Caco-2 (cell line): ENCODE results near the gene PTPRS. TPM values are rescaled to one million over a fixed set of nuclear protein-coding genes. Genes with fewer than 3 reads are reported as not detected.
A peak's percentile ranks its signal among the peaks of the same experiment; 100 is the strongest.

Experiments
- BruUV-seq: library from RNA; stranded (reverse); fragments of 400-500 nt; replicated peaks from 2 replicates; lab custom pipeline; 2021; lab: Mats Ljungman, UMichigan
- CTCF ChIA-PET: fragments of 300-600 bp; sonication (Branson Sonifier 250); formaldehyde crosslinking; loops from one replicate; lab custom pipeline; 2022; ENCODE audit warnings: antibody characterized with exemption; lab: Charles Lee
- POLR2A ChIA-PET: fragments of 300-600 bp; sonication (Branson Sonifier 250); formaldehyde crosslinking; loops from one replicate; lab custom pipeline; 2022; ENCODE audit warnings: antibody characterized with exemption; lab: Charles Lee
- DNase-seq, 2 experiments: peaks; one replicate each; pipeline versions ENCODE4 v3.0.0 to v3.0.0-alpha.2; 2020 to 2022
- H3K27me3 ChIP-seq: replicated peaks from 2 replicates; pipeline ENCODE4 v1.6.0; 2011; ENCODE audit warnings: low read length; ENCODE audit not compliant: control insufficient read depth, insufficient read depth
- H3K36me3 ChIP-seq: 2 replicates; pipeline ENCODE4 v1.5.1; 2011; ENCODE audit warnings: low read length; ENCODE audit not compliant: control insufficient read depth, insufficient read depth
- H3K4me1 ChIP-seq: fragments of 250-450 bp; sonication (Bioruptor Pico); 2 replicates; pipeline ENCODE4 v1.5.1; 2020; ENCODE audit warnings: mild to moderate bottlenecking
- H3K4me3 ChIP-seq: 2 replicates; pipeline ENCODE4 v1.5.1; 2011; ENCODE audit warnings: low read depth, mild to moderate bottlenecking, control low read depth, low read length
- H3K9me3 ChIP-seq: fragments of 250-450 bp; sonication (Bioruptor Pico); 2 replicates; pipeline ENCODE4 v1.5.1; 2020; ENCODE audit warnings: mild to moderate bottlenecking, moderate library complexity
- H3K27ac Mint-ChIP-seq: one replicate; pipeline ENCODE4 v1.8.0; 2022; ENCODE audit warnings: mixed read lengths; ENCODE audit not compliant: unreplicated experiment
- H3K27me3 Mint-ChIP-seq: one replicate; pipeline ENCODE4 v1.8.0; 2022; ENCODE audit warnings: mixed read lengths; ENCODE audit not compliant: insufficient read depth, unreplicated experiment
- H3K36me3 Mint-ChIP-seq: one replicate; pipeline ENCODE4 v1.8.0; 2022; ENCODE audit warnings: mild to moderate bottlenecking, mixed read lengths; ENCODE audit not compliant: insufficient read depth, unreplicated experiment
- H3K4me1 Mint-ChIP-seq: one replicate; pipeline ENCODE4 v1.8.0; 2022; ENCODE audit warnings: low read depth, mixed read lengths; ENCODE audit not compliant: unreplicated experiment
- H3K4me3 Mint-ChIP-seq: one replicate; pipeline ENCODE4 v1.8.0; 2022; ENCODE audit warnings: mild to moderate bottlenecking, moderate library complexity, mixed read lengths; ENCODE audit not compliant: unreplicated experiment
- H3K9me3 Mint-ChIP-seq: one replicate; pipeline ENCODE4 v1.8.0; 2022; ENCODE audit warnings: mixed read lengths; ENCODE audit not compliant: unreplicated experiment
- intact Hi-C: fragments of 100-400 bp; cut with micrococcal nuclease; formaldehyde crosslinking; loops from one replicate; pipeline ENCODE4 v1.10.0; 2022; ENCODE audit not compliant: unreplicated experiment
- total RNA-seq: library from RNA; stranded (reverse); gene quantifications from 2 replicates; pipeline ENCODE4 v1.2.3, GENCODE V29; 2022
- TF ChIP-seq, protein P1 (sequence below), 2 experiments: fragments of 200-600 bp in 1 of 2; IDR thresholded peaks; 1 replicate in 1 of 2; 2 replicates in 1 of 2; pipeline versions ENCODE4 v1.5.1 to v1.8.0; 2011 to 2022; ENCODE audit warnings: antibody characterized with exemption in 1 of 2, control low read depth in 1 of 2, inconsistent platforms in 1 of 2, low read depth in 1 of 2, low read length in 1 of 2, mild to moderate bottlenecking in 1 of 2, moderate library complexity in 1 of 2; ENCODE audit not compliant: insufficient read depth in 1 of 2, severe bottlenecking in 1 of 2, unreplicated experiment in 1 of 2

Gene PTPRS
- total RNA-seq, 1 experiment from 2014 or later, result 65.6 TPM

DNA sequence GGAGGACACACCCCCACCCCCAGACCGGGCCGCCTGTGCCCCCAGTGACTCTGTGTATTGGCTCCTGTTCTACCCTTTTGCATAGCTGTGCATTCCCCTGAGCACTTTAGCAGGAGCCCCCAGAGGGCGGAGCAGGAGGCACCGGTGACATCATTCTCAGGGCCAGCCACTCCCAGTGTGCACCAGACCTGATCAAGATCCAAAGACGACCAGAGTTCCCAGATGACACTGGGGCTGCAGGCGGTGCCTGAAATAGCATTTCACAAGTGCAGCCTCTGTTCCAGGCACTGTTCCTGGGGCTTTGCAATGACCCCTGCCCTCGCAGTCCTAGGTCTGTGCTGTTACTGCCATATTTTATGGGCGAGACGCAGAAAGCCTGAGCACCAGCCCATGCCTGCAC is 14.5 kb upstream of the PTPRS start:
- no TSS peak for BruUV-seq
- H3K4me3 Mint-ChIP-seq, result no peak overlapping the region
- CTCF ChIA-PET, result no interaction called here
- no peak for DNase-seq
- no peaks in the 10 kb centered on the region for H3K4me1 Mint-ChIP-seq
- intact Hi-C loops, result no loop called here
- no peaks in the 10 kb centered on the region for H3K9me3 Mint-ChIP-seq
- POLR2A ChIA-PET, result no interaction called here
- Histone ChIP-seq H3K27me3 (no peaks in the 10 kb centered on the region), H3K4me3 (no peak overlapping the region), H3K9me3 (no peaks in the 10 kb centered on the region), H3K4me1 (no peaks in the 10 kb centered on the region), H3K36me3 (no peaks in the 10 kb centered on the region)
- no peaks in the 10 kb centered on the region for H3K27me3 Mint-ChIP-seq
- H3K36me3 Mint-ChIP-seq, result peaks cover 3% of the 10 kb centered on the region
- TF ChIP-seq, protein P1, sequence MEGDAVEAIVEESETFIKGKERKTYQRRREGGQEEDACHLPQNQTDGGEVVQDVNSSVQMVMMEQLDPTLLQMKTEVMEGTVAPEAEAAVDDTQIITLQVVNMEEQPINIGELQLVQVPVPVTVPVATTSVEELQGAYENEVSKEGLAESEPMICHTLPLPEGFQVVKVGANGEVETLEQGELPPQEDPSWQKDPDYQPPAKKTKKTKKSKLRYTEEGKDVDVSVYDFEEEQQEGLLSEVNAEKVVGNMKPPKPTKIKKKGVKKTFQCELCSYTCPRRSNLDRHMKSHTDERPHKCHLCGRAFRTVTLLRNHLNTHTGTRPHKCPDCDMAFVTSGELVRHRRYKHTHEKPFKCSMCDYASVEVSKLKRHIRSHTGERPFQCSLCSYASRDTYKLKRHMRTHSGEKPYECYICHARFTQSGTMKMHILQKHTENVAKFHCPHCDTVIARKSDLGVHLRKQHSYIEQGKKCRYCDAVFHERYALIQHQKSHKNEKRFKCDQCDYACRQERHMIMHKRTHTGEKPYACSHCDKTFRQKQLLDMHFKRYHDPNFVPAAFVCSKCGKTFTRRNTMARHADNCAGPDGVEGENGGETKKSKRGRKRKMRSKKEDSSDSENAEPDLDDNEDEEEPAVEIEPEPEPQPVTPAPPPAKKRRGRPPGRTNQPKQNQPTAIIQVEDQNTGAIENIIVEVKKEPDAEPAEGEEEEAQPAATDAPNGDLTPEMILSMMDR (IDR thresholded peaks at IDR 0.05; ENCODE audit: insufficient read depth in 1 of 2, low read depth in 1 of 2, low read length in 1 of 2, severe bottlenecking in 1 of 2, unreplicated experiment in 1 of 2), result no peak
- H3K27ac Mint-ChIP-seq, result no peak overlapping the region

- BruUV-seq, result no TSS peak
- H3K36me3 Mint-ChIP-seq, result no peaks in the 10 kb centered on the region
- H3K4me3 Mint-ChIP-seq, result no peak overlapping the region
- no peak overlapping the region for H3K4me3 ChIP-seq
- H3K27ac Mint-ChIP-seq, result no peak overlapping the region
- TF ChIP-seq, protein P1 (IDR thresholded peaks at IDR 0.05; ENCODE audit: insufficient read depth in 1 of 2, low read depth in 1 of 2, low read length in 1 of 2, severe bottlenecking in 1 of 2, unreplicated experiment in 1 of 2), result peak; percentile 24 to 46
- H3K9me3 Mint-ChIP-seq, result no peaks in the 10 kb centered on the region
- no peaks in the 10 kb centered on the region for H3K27me3 Mint-ChIP-seq
- peak; percentile 52 to 62 for DNase-seq
- ChIA-PET CTCF (no interaction called here), POLR2A (no interaction called here)
- H3K9me3 ChIP-seq, result no peaks in the 10 kb centered on the region
- intact Hi-C loops, result no loop called here
- no peaks in the 10 kb centered on the region for H3K4me1 ChIP-seq
- no peaks in the 10 kb centered on the region for H3K27me3 ChIP-seq
- no peaks in the 10 kb centered on the region for H3K36me3 ChIP-seq
- no peaks in the 10 kb centered on the region for H3K4me1 Mint-ChIP-seq
These were observed 13.8 kb upstream of the PTPRS start for GRCh38 chr19:5354403-5354802.

GRCh38 chr19:5352229-5352763 is 11.7 kb upstream of the PTPRS start:
- TF ChIP-seq, protein P1 (IDR thresholded peaks at IDR 0.05; ENCODE audit: insufficient read depth in 1 of 2, low read depth in 1 of 2, low read length in 1 of 2, severe bottlenecking in 1 of 2, unreplicated experiment in 1 of 2), result no peak
- no peaks in the 10 kb centered on the region for H3K9me3 ChIP-seq
- H3K4me1 ChIP-seq, result no peaks in the 10 kb centered on the region
- BruUV-seq, result TSS peak; percentile 100
- Mint-ChIP-seq H3K4me1 (no peaks in the 10 kb centered on the region), H3K4me3 (no peak overlapping the region), H3K36me3 (no peaks in the 10 kb centered on the region), H3K27ac (peak overlapping the region; percentile 99), H3K9me3 (no peaks in the 10 kb centered on the region), H3K27me3 (peaks cover 7% of the 10 kb centered on the region)
- no peaks in the 10 kb centered on the region for H3K27me3 ChIP-seq
- ChIA-PET CTCF (no interaction called here), POLR2A (no interaction called here)
- no peaks in the 10 kb centered on the region for H3K36me3 ChIP-seq
- DNase-seq, result peak in 1 of 2 experiments; percentile 42
- no peak overlapping the region for H3K4me3 ChIP-seq
- intact Hi-C loops, result no loop called here
